Gastroesophageal sphincter (tissue), 4 donors: Measurements from ENCODE around the gene IL17A. TPM values are rescaled to one million over a fixed set of nuclear protein-coding genes. Genes with fewer than 3 reads are reported as not detected.

Source experiments
- ATAC-seq: fragments of 150-250 bp; one replicate; pipeline ENCODE4 v1.9.1; 2016; ENCODE audit warnings: mild to moderate bottlenecking, moderate library complexity
- H3K27ac ChIP-seq, 4 donors: fragments of 200-600 bp; sonication (generic) in 3 of 4; 1 replicate in 3 of 4; 2 replicates in 1 of 4; pipeline ENCODE4 v1.5.1; 2016 to 2019
- H3K27me3 ChIP-seq: fragments of 200-600 bp; sonication (generic); one replicate; pipeline ENCODE4 v1.5.1; 2019
- H3K36me3 ChIP-seq, 2 donors: fragments of 200-600 bp; sonication (generic); one replicate each; pipeline ENCODE4 v1.5.1; 2019; ENCODE audit warnings: control low read depth in 1 of 2
- H3K4me1 ChIP-seq, 3 donors: fragments of 200-600 bp; sonication (generic); 1 replicate in 2 of 3; 2 replicates in 1 of 3; pipeline ENCODE4 v1.5.1; 2016 to 2019; ENCODE audit warnings: control low read depth in 2 of 3
- H3K4me3 ChIP-seq, 2 donors: fragments of 200-600 bp; sonication (generic); one replicate each; pipeline ENCODE4 v1.5.1; 2019; ENCODE audit warnings: mild to moderate bottlenecking in 1 of 2, moderate library complexity in 1 of 2
- H3K9me3 ChIP-seq, 3 donors: fragments of 200-600 bp; sonication (generic); one replicate each; pipeline ENCODE4 v1.5.1; 2017 to 2019; ENCODE audit warnings: control low read depth in 2 of 3
- CTCF ChIP-seq, 4 experiments: fragments of 200-600 bp in 2 of 4; fragments of 450-650 bp in 2 of 4; sonication (generic) in 1 of 4; IDR thresholded peaks; one replicate each; pipeline ENCODE4 v1.5.1; 2017 to 2019; ENCODE audit warnings: antibody characterized with exemption in 4 of 4, mild to moderate bottlenecking in 2 of 4, moderate library complexity in 2 of 4
- EP300 ChIP-seq: sonication (generic); formaldehyde crosslinking; IDR thresholded peaks from one replicate; pipeline ENCODE4 v1.6.1; 2017; ENCODE audit warnings: antibody characterized with exemption, mild to moderate bottlenecking
- POLR2A ChIP-seq, 2 donors: fragments of 450-650 bp; IDR thresholded peaks; one replicate each; pipeline ENCODE4 v1.6.1; 2017; ENCODE audit warnings: antibody characterized with exemption in 2 of 2, mild to moderate bottlenecking in 2 of 2, moderate library complexity in 1 of 2
- POLR2AphosphoS5 ChIP-seq: sonication (generic); formaldehyde crosslinking; IDR thresholded peaks from one replicate; pipeline ENCODE4 v1.6.1; 2017; ENCODE audit warnings: antibody characterized with exemption
- WGBS, 2 donors: methylation state at CpG; one replicate each; pipeline ENCODE4 v1.1.5; 2018; ENCODE audit warnings: low coverage in 1 of 2; 5-methylcytosine and 5-hydroxymethylcytosine counted together
- total RNA-seq, 4 donors: library from RNA; depleted of rRNA; stranded (reverse); fragments of >200 nt; gene quantifications; one replicate each; pipeline ENCODE4 v1.1.0, GENCODE V29; 2016

IL17A gene
- total RNA-seq, 4 donors from 2014 or later = not detected

- H3K4me3 ChIP-seq = no peak overlapping the region
- no peak overlapping the region for H3K27ac ChIP-seq
- H3K36me3 ChIP-seq = no peaks in the 10 kb centered on the region
- WGBS, 2 donors = 45 to 71% methylated on average over 1 to 3 of the region's 3 CpGs
- TF ChIP-seq POLR2A (IDR thresholded peaks at IDR 0.05) = no peak
- no peak for TF ChIP-seq CTCF (IDR thresholded peaks at IDR 0.05)
- TF ChIP-seq EP300 = no peak
- TF ChIP-seq POLR2AphosphoS5 = no peak
- H3K9me3 ChIP-seq = no peaks in the 10 kb centered on the region
- no peaks in the 10 kb centered on the region for H3K4me1 ChIP-seq
- no peak for ATAC-seq
- no peaks in the 10 kb centered on the region for H3K27me3 ChIP-seq
These were observed 35.1 kb downstream of the IL17A start for GRCh38 chr6:52221302-52221701.

GRCh38 chr6:52227495-52227894 is 41.3 kb downstream of the IL17A start:
- no peaks in the 10 kb centered on the region for H3K27me3 ChIP-seq

GRCh38 chr6:52230685-52231084 is 44.5 kb downstream of the IL17A start:
- 79 to 100% methylated on average over 1 of the region's 1 CpG for WGBS, 2 donors
- no peaks in the 10 kb centered on the region for H3K27me3 ChIP-seq
- H3K9me3 ChIP-seq = no peaks in the 10 kb centered on the region
- H3K4me3 ChIP-seq = no peak overlapping the region
- ATAC-seq = no peak
- peaks cover 0 to 7% (median 0%) of the 10 kb centered on the region in 3 donors for H3K4me1 ChIP-seq
- H3K27ac ChIP-seq = no peak overlapping the region
- no peak for TF ChIP-seq POLR2A (IDR thresholded peaks at IDR 0.05)
- no peak for TF ChIP-seq CTCF (IDR thresholded peaks at IDR 0.05)
- no peak for TF ChIP-seq POLR2AphosphoS5
- no peak for TF ChIP-seq EP300
- H3K36me3 ChIP-seq = no peaks in the 10 kb centered on the region

More at GRCh38 chr6:52227495-52227894, 41.3 kb downstream of the IL17A start:
- Histone ChIP-seq H3K4me3 (no peak overlapping the region), H3K4me1 (no peaks in the 10 kb centered on the region), H3K36me3 (no peaks in the 10 kb centered on the region), H3K9me3 (no peaks in the 10 kb centered on the region), H3K27ac (no peak overlapping the region)
- ATAC-seq = no peak
- TF ChIP-seq POLR2A (IDR thresholded peaks at IDR 0.05) = no peak
- no peak for TF ChIP-seq EP300
- no peak for TF ChIP-seq CTCF (IDR thresholded peaks at IDR 0.05)
- no peak for TF ChIP-seq POLR2AphosphoS5
- 80% methylated on average over 1 of the region's 1 CpG; no CpG with 5 or more reads in 1 of the 2 donors for WGBS, 2 donors

GRCh38 chr6:52231406-52232127 is 45.4 kb downstream of the IL17A start:
- Histone ChIP-seq H3K36me3 (no peaks in the 10 kb centered on the region), H3K4me1 (peaks cover 0 to 7% (median 0%) of the 10 kb centered on the region in 3 donors), H3K4me3 (no peak overlapping the region), H3K9me3 (no peaks in the 10 kb centered on the region), H3K27me3 (no peaks in the 10 kb centered on the region), H3K27ac (no peak overlapping the region)
- ATAC-seq = no peak
- TF ChIP-seq POLR2A (IDR thresholded peaks at IDR 0.05) = no peak
- TF ChIP-seq CTCF (IDR thresholded peaks at IDR 0.05) = no peak
- no peak for TF ChIP-seq EP300
- no peak for TF ChIP-seq POLR2AphosphoS5
- WGBS, 2 donors = 88 to 94% methylated on average over 5 of the region's 8 CpGs

GRCh38 chr6:52233005-52233404 is 46.8 kb downstream of the IL17A start:
- WGBS, 2 donors = 63 to 74% methylated on average over 4 of the region's 4 CpGs
- Histone ChIP-seq H3K36me3 (no peaks in the 10 kb centered on the region), H3K27ac (no peak overlapping the region), H3K9me3 (no peaks in the 10 kb centered on the region), H3K4me3 (no peak overlapping the region), H3K27me3 (no peaks in the 10 kb centered on the region), H3K4me1 (peaks cover 0 to 7% (median 0%) of the 10 kb centered on the region in 3 donors)
- TF ChIP-seq CTCF (IDR thresholded peaks at IDR 0.05) (no peak), EP300 (no peak), POLR2A (IDR thresholded peaks at IDR 0.05) (no peak), POLR2AphosphoS5 (no peak)
- no peak for ATAC-seq
